Uterus (tissue), 2 donors: ENCODE results near the gene OR2L5.

ENCODE experiments used
- CTCF ChIP-seq, 4 experiments: fragments of 200-600 bp in 2 of 4; fragments of 450-650 bp in 2 of 4; sonication (generic) in 2 of 4; IDR thresholded peaks; one replicate each; pipeline ENCODE4 v1.5.1; 2016 to 2019; ENCODE audit warnings: antibody characterized with exemption in 4 of 4, mild to moderate bottlenecking in 2 of 4, moderate library complexity in 1 of 4
- POLR2A ChIP-seq, 2 donors: fragments of 450-650 bp; IDR thresholded peaks; one replicate each; pipeline ENCODE4 v1.6.1; 2016; ENCODE audit warnings: antibody characterized with exemption in 2 of 2, mild to moderate bottlenecking in 1 of 2, moderate library complexity in 1 of 2

DNA sequence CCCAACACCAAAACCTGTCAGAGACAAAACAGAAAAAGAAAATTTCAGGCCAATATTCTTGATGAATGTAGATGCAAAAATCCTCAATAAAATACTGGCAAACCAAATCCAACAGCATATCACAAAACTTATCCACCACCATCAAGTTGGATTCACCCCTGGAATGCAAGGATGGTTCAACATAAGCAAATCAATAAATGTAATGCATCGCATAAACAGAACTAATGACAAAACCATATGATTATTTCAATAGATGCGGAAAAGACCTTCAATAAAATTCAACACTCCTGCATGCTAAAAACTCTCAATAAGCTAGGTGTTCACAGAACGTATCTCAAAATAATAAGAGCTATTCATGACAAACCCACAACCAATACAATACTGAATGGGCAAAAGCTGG, 3.8 kb upstream of the OR2L5 start:
- no peak for TF ChIP-seq CTCF (IDR thresholded peaks at IDR 0.05)
- TF ChIP-seq POLR2A (IDR thresholded peaks at IDR 0.05) = no peak
